K562 (cell line): ENCODE data around the gene ERN1. TPM values are rescaled to one million over a fixed set of nuclear protein-coding genes. Genes with fewer than 3 reads are reported as not detected.
A peak's percentile ranks its signal among the peaks of the same experiment; 100 is the strongest.

ENCODE experiments used
- ATAC-seq: fragments of 200-7000 bp; cut with Tn5 transposase; 3 replicates; pipeline ENCODE4 v1.9.1; 2020; ENCODE audit warnings: moderate library complexity
- BruUV-seq: library from RNA; stranded (reverse); fragments of 400-500 nt; replicated peaks from 2 replicates; lab custom pipeline; 2021; lab: Mats Ljungman, UMichigan
- CTCF ChIA-PET: fragments of 300-600 bp; formaldehyde crosslinking; extraction: SDS; loops from one replicate; lab custom pipeline; 2021; ENCODE audit warnings: low intra/inter-chr PET ratio; lab: Yijun Ruan, JAX
- POLR2A ChIA-PET: fragments of 300-600, 350-650 bp; sonication (Branson Sonifier 250); formaldehyde crosslinking; extraction: SDS; loops from one replicate; lab custom pipeline; 2021; ENCODE audit warnings: antibody characterized with exemption, inconsistent platforms; lab: Yijun Ruan, JAX
- DNase-seq, 4 experiments: peaks; one replicate each; pipeline versions ENCODE4 v3.0.0 to v3.0.0-alpha.2; 2011 to 2018; ENCODE audit warnings: low spot score in 3 of 4, mixed read lengths in 3 of 4; ENCODE audit errors: extremely low read depth in 1 of 4
- FAIRE-seq: peaks from 2 replicates; lab custom pipeline; 2011; peaks lifted over from hg19 to GRCh38; lab: Jason Lieb, UNC
- H2AFZ ChIP-seq: 2 replicates; pipeline ENCODE4 v1.6.0; 2011; ENCODE audit warnings: low read depth, low read length, control low read depth, inconsistent platforms
- H3K27ac ChIP-seq: fragments of 200-600 bp; 3 replicates; pipeline ENCODE4 v1.8.0; 2011; ENCODE audit warnings: low read depth, mild to moderate bottlenecking, control low read depth, inconsistent platforms, low read length, moderate library complexity, mixed read lengths; ENCODE audit errors: extremely low read depth
- H3K27me3 ChIP-seq, 2 experiments: fragments of 300-600 bp in 1 of 2; 2 replicates in 1 of 2; 3 replicates in 1 of 2; pipeline versions ENCODE4 v1.6.0 to v1.8.0; 2011; ENCODE audit warnings: inconsistent platforms in 2 of 2, low read length in 2 of 2, mild to moderate bottlenecking in 1 of 2, mixed read lengths in 1 of 2, moderate library complexity in 1 of 2; ENCODE audit not compliant: control insufficient read depth in 2 of 2, insufficient read depth in 2 of 2
- H3K36me3 ChIP-seq: fragments of 300-600 bp; 3 replicates; pipeline ENCODE4 v1.8.0; 2011; ENCODE audit warnings: mild to moderate bottlenecking, low read length, inconsistent platforms; ENCODE audit not compliant: control insufficient read depth, insufficient read depth
- H3K4me1 ChIP-seq, 2 experiments: fragments of 200-600 bp in 1 of 2; replicated peaks in 1 of 2; 2 replicates in 1 of 2; 3 replicates in 1 of 2; pipeline versions ENCODE4 v1.5.1 to v1.8.0; 2011; ENCODE audit warnings: inconsistent platforms in 2 of 2, low read length in 2 of 2, mild to moderate bottlenecking in 1 of 2, mixed read lengths in 1 of 2, moderate library complexity in 1 of 2; ENCODE audit not compliant: control insufficient read depth in 2 of 2, insufficient read depth in 2 of 2
- H3K4me2 ChIP-seq: 2 replicates; pipeline ENCODE4 v1.6.1; 2011; ENCODE audit warnings: low read length, control low read depth, inconsistent platforms, mixed read lengths; ENCODE audit not compliant: insufficient read depth
- H3K4me3 ChIP-seq: fragments of 200-600 bp; sonication (generic), shearing (Covaris generic); 2 replicates; pipeline ENCODE4 v1.5.1; 2016; ENCODE audit warnings: control low read depth, inconsistent platforms
- H3K79me2 ChIP-seq: fragments of 200-600 bp; 3 replicates; pipeline ENCODE4 v1.8.0; 2011; ENCODE audit warnings: low read length, inconsistent platforms; ENCODE audit not compliant: control insufficient read depth, insufficient read depth
- H3K9ac ChIP-seq, 2 experiments: 2 replicates each; pipeline versions ENCODE4 v1.6.0 to v1.6.1; 2011; ENCODE audit warnings: low read depth in 2 of 2, low read length in 2 of 2, control low read depth in 1 of 2, inconsistent platforms in 1 of 2, mild to moderate bottlenecking in 1 of 2, mixed read lengths in 1 of 2; ENCODE audit not compliant: insufficient read depth in 1 of 2
- H3K9me1 ChIP-seq: one replicate; pipeline ENCODE4 v1.6.0; 2011; ENCODE audit warnings: inconsistent platforms, mild to moderate bottlenecking, low read length, moderate library complexity; ENCODE audit not compliant: control insufficient read depth, insufficient read depth
- H3K9me3 ChIP-seq: replicated peaks from 2 replicates; pipeline ENCODE4 v1.5.1; 2011; ENCODE audit warnings: low read depth, low read length, inconsistent platforms; ENCODE audit not compliant: control insufficient read depth, insufficient read depth
- H4K20me1 ChIP-seq: replicated peaks from 2 replicates; pipeline ENCODE4 v1.6.1; 2011; ENCODE audit warnings: low read length, inconsistent platforms, mixed read lengths; ENCODE audit not compliant: control insufficient read depth, insufficient read depth
- ATF7 ChIP-seq: fragments of 450-650 bp; IDR thresholded peaks from 2 replicates; pipeline ENCODE4 v1.7.1; 2014; ENCODE audit warnings: mild to moderate bottlenecking, moderate library complexity
- C11orf30 ChIP-seq: fragments of 450-650 bp; IDR thresholded peaks from 2 replicates; pipeline ENCODE4 v1.6.1; 2016; ENCODE audit warnings: low read depth, mild to moderate bottlenecking
- MAFF ChIP-seq: IDR thresholded peaks from 2 replicates; pipeline ENCODE4 v1.6.1; 2012; ENCODE audit warnings: low read length, improper control_type of control experiment
- MAFG ChIP-seq: fragments of 450-650 bp; conservative IDR thresholded peaks from 2 replicates; pipeline ENCODE4 v1.6.1; 2016; ENCODE audit warnings: missing genetic modification characterization, missing compliant biosample characterization
- MAFK ChIP-seq: IDR thresholded peaks from 2 replicates; pipeline ENCODE4 v1.6.1; 2011; ENCODE audit warnings: low read length, improper control_type of control experiment
- NR2C1 ChIP-seq, 2 experiments: fragments of 450-650 bp; IDR thresholded peaks; 2 replicates each; pipeline ENCODE4 v1.6.1; 2017; ENCODE audit warnings: mild to moderate bottlenecking in 2 of 2, antibody characterized with exemption in 1 of 2, inconsistent platforms in 1 of 2, missing compliant biosample characterization in 1 of 2, missing genetic modification characterization in 1 of 2
- POLR2AphosphoS5 ChIP-seq: IDR thresholded peaks from 2 replicates; pipeline ENCODE4 v1.6.1; 2011; ENCODE audit warnings: mild to moderate bottlenecking, low read depth, low read length, moderate library complexity; ENCODE audit not compliant: control insufficient read depth, insufficient read depth
- POLR2G ChIP-seq: fragments of 200-400 bp; formaldehyde crosslinking; IDR thresholded peaks from 2 replicates; pipeline ENCODE4 v1.6.1; 2017; ENCODE audit warnings: low read depth, mild to moderate bottlenecking, antibody characterized with exemption, low read length, moderate library complexity
- RBM22 ChIP-seq: fragments of 200-400 bp; formaldehyde crosslinking; IDR thresholded peaks from 2 replicates; pipeline ENCODE4 v1.6.1; 2018; ENCODE audit warnings: low read length, low read depth; ENCODE audit not compliant: poor library complexity, severe bottlenecking
- ZNF146 ChIP-seq: IDR thresholded peaks from one replicate; pipeline ENCODE4 v1.6.1; 2018; ENCODE audit warnings: missing compliant biosample characterization; ENCODE audit not compliant: unreplicated experiment
- ZNF316 ChIP-seq: fragments of 450-650 bp; IDR thresholded peaks from 2 replicates; pipeline ENCODE4 v1.6.1; 2016
- ZNF445 ChIP-seq: fragments of 250-450 bp; sonication (Bioruptor Pico); IDR thresholded peaks from 2 replicates; pipeline ENCODE4 v1.4.0; 2020; ENCODE audit warnings: low read depth, mild to moderate bottlenecking, moderate library complexity
- WGBS: fragments of 100-300 bp; shearing (Covaris generic); methylation state at CpG from one replicate; pipeline ENCODE4 v1.1.6; 2016; ENCODE audit warnings: low coverage, mixed read lengths; ENCODE audit not compliant: insufficient coverage; ENCODE audit errors: missing lambda C conversion rate; 5-methylcytosine and 5-hydroxymethylcytosine counted together
- in situ Hi-C: fragments of 300-500 bp; cut with MboI; formaldehyde crosslinking; loops from 4 replicates; pipeline ENCODE4 v1.15.0; 2018; ENCODE audit warnings: inconsistent platforms, mixed read lengths
- intact Hi-C: fragments of 100-400 bp; cut with micrococcal nuclease; formaldehyde crosslinking; loops from 2 replicates; pipeline ENCODE4 v1.14.2; 2022
- polyA plus RNA-seq, 8 experiments: library from polyadenylated mRNA; depleted of rRNA in 4 of 8; stranded (reverse) in 5 of 8; unstranded in 3 of 8; fragments of >200 nt; fragmentation: Nextera tagmentation in 2 of 8; fragmentation: Illumina TruSeq in 1 of 8; extraction: Ambion mirVana in 2 of 8; extraction: Trizol in 1 of 8; gene quantifications; 2 replicates each; pipeline versions ENCODE4 v1.2.1 to v1.2.3, GENCODE V29; 2011 to 2014; ENCODE audit warnings: inconsistent platforms in 1 of 8, missing spikeins in 1 of 8
- total RNA-seq, 7 experiments: library from RNA; depleted of rRNA in 6 of 7; stranded (reverse); fragments of >200 nt in 6 of 7; fragmentation: Illumina TruSeq in 2 of 7; extraction: Trizol in 2 of 7; gene quantifications; 2 replicates each; pipeline versions ENCODE4 v1.2.1 to v1.2.3, GENCODE V29; 2011 to 2021; ENCODE audit warnings: low replicate concordance in 1 of 7

ERN1 gene
- total and polyA plus RNA-seq, 9 of the 15 experiments (the other 6 are each of a cell fraction or from before 2014, with no cell fraction given): 2.1 to 22.5 (median 7.3) TPM

DNA sequence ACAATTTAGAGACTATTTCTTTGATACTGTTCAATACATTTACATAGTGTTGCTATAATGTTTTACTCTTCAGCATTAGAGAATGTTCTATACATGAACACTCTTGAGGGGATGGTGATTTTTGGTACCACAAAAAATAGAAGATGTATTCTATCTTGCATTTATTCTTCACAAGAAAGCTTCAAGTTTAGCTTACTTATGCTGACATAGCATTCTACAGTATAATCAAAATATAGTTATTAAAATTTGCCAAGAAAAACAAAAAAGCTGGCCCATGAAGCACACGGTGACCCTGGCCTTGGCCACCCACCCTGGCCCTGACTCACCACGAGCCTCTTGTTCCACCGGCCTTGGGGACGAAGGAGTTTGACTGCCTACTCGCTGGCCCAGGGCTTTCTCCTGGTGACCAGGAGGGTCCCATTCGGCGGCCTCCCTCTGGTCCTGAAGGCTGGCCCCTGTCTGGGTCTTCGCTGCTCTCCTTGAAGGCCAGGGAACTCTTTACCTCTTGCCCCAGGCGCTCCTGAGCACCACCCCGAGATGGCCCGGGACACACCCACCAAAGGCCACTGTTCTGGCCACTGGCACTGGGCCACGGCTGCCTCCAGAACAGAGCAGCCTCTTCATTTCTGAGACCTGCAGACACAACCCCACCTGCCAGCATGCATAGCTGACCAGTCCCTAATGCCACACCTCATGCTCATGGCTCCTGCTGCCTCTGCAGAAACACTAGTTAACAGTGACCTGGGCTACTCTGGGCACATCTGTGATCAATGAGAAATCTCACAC, 87.1 kb downstream of the ERN1 start:
- H3K36me3 ChIP-seq: peaks cover 43% of the 10 kb centered on the region; the same call in 2 of the 3 replicates

More for the DNA sequence above, 87.1 kb downstream of the ERN1 start:
- POLR2A ChIA-PET: interaction anchor here (0.6 to 1.3 kb wide), 4 partner anchors 23 to 33 kb away, joined by 3 read pairs; no protein-coding TSS in a partner anchor
- BruUV-seq: no TSS peak
- H3K9me1 ChIP-seq: no peaks in the 10 kb centered on the region
- H3K27me3 ChIP-seq: no peaks in the 10 kb centered on the region
- no peaks in the 10 kb centered on the region for H4K20me1 ChIP-seq
- DNase-seq (no peak), FAIRE-seq (no peak), ATAC-seq (no peak)
- 0 out of 4 replicates have a peak overlapping the region, but pooled peaks of 1 of the 2 experiments have one; percentile 31 for H3K9ac ChIP-seq
- no peak overlapping the region for H2AFZ ChIP-seq
- CTCF ChIA-PET: no interaction called here
- H3K4me3 ChIP-seq: no peak overlapping the region
- H3K4me2 ChIP-seq: no peak overlapping the region
- intact Hi-C loops: no loop called here
- in situ Hi-C loops: no loop called here
- no peak overlapping the region for H3K27ac ChIP-seq
- peaks cover 0 to 4% of the 10 kb centered on the region in 2 experiments; a peak in 2 of 5 replicates for H3K4me1 ChIP-seq
- TF ChIP-seq C11orf30: peak; percentile 64
- peak; percentile 39; the same call in 1 of the 2 replicates for TF ChIP-seq MAFG
- TF ChIP-seq MAFK: peak; percentile 58; the same call in 1 of the 2 replicates
- no peak for TF ChIP-seq ZNF445
- TF ChIP-seq POLR2G: peak; percentile 40
- peak; percentile 58 for TF ChIP-seq MAFF
- TF ChIP-seq ZNF146 (CRISPR knock-in tag): no peak
- peak; percentile 57 for TF ChIP-seq RBM22
- peak; percentile 85 for TF ChIP-seq ZNF316
- no peak for TF ChIP-seq ATF7
- TF ChIP-seq NR2C1 (IDR thresholded peaks at IDR 0.05): no peak
- TF ChIP-seq NR2C1 (tag; IDR thresholded peaks at IDR 0.05): no peak
- TF ChIP-seq POLR2AphosphoS5: no peak
- WGBS: 73% methylated on average over 10 of the region's 12 CpGs
- H3K9me3 ChIP-seq: no peaks in the 10 kb centered on the region
- no peaks in the 10 kb centered on the region for H3K79me2 ChIP-seq
